Suprapubic skin (tissue), 4 donors: ENCODE measurements around the gene G6PD.

Experiments
- EP300 ChIP-seq: sonication (generic); formaldehyde crosslinking; IDR thresholded peaks from one replicate; pipeline ENCODE4 v1.6.1; 2017; ENCODE audit warnings: antibody characterized with exemption
- POLR2A ChIP-seq, 2 donors: fragments of 450-650 bp; IDR thresholded peaks; one replicate each; pipeline ENCODE4 v1.6.1; 2017; ENCODE audit warnings: antibody characterized with exemption in 2 of 2, mild to moderate bottlenecking in 2 of 2, moderate library complexity in 2 of 2
- POLR2AphosphoS5 ChIP-seq, 3 donors: sonication (generic); formaldehyde crosslinking; IDR thresholded peaks; one replicate each; pipeline ENCODE4 v1.6.1; 2017; ENCODE audit warnings: antibody characterized with exemption in 3 of 3
- TF ChIP-seq, protein P1 (sequence below), 2 donors: fragments of 200-600 bp in 1 of 2; fragments of 450-650 bp in 1 of 2; sonication (generic) in 1 of 2; IDR thresholded peaks; one replicate each; pipeline ENCODE4 v1.5.1; 2016 to 2019; ENCODE audit warnings: antibody characterized with exemption in 2 of 2, mild to moderate bottlenecking in 1 of 2, moderate library complexity in 1 of 2

GRCh38 chrX:154525606-154526490, 20.8 kb downstream of the G6PD start:
- TF ChIP-seq, protein P1, sequence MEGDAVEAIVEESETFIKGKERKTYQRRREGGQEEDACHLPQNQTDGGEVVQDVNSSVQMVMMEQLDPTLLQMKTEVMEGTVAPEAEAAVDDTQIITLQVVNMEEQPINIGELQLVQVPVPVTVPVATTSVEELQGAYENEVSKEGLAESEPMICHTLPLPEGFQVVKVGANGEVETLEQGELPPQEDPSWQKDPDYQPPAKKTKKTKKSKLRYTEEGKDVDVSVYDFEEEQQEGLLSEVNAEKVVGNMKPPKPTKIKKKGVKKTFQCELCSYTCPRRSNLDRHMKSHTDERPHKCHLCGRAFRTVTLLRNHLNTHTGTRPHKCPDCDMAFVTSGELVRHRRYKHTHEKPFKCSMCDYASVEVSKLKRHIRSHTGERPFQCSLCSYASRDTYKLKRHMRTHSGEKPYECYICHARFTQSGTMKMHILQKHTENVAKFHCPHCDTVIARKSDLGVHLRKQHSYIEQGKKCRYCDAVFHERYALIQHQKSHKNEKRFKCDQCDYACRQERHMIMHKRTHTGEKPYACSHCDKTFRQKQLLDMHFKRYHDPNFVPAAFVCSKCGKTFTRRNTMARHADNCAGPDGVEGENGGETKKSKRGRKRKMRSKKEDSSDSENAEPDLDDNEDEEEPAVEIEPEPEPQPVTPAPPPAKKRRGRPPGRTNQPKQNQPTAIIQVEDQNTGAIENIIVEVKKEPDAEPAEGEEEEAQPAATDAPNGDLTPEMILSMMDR (IDR thresholded peaks at IDR 0.05) = no peak
- TF ChIP-seq POLR2AphosphoS5 (IDR thresholded peaks at IDR 0.05) (no peak), POLR2A (IDR thresholded peaks at IDR 0.05) (no peak), EP300 (no peak)
